GM12864 (cell line): ENCODE results near the gene ARHGAP6.

Experiments
- DNase-seq: peaks from one replicate; pipeline ENCODE4 v3.0.0-alpha.2; 2011; ENCODE audit warnings: low read depth
- H3K4me3 ChIP-seq: 2 replicates; pipeline ENCODE4 v1.5.1; 2011; ENCODE audit warnings: mild to moderate bottlenecking, low read depth, low read length, control low read depth
- CTCF ChIP-seq: IDR thresholded peaks from 2 replicates; pipeline ENCODE4 v1.5.1; 2011; ENCODE audit warnings: low read depth, mild to moderate bottlenecking, moderate library complexity, low read length, control low read depth, inconsistent platforms; ENCODE audit errors: missing control alignments

Gene ARHGAP6

GRCh38 chrX:11395859-11396258, 269.9 kb downstream of the ARHGAP6 start:
- H3K4me3 ChIP-seq, result no peak overlapping the region
- no peak for DNase-seq
- no peak for TF ChIP-seq CTCF

DNA sequence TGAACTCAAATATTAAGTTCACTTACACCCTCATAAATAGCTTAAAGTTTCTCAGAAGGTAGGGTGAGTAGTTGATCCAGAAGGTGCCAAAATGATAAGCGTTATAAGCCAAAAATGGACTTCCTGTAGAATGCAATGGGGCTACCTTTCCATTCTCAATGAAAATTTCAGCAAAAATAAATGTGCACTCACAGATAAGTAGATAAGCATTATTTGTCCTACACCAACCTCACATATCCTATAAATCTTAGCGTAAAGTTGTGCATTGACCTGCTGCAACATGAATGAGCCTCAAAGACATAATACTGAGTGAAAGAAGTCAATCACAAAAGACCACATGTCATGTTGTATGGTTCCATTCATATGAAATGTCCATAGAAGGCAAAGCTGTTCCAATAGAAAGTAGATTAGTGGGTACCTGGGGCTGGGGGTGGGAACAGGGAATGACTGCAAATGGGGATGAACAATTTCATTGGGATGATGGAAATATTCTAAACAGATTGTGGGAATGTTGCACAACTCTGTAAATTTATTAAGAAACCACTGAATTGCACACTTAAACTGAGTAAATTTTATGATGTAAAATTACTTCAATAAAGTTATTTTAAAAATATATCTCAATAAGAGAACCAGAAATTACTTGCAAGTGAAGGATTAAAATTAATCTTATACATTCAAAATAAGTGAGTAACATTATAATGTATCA, 271.6 kb downstream of the ARHGAP6 start:
- TF ChIP-seq CTCF, result no peak
- no peak for DNase-seq
- no peak overlapping the region for H3K4me3 ChIP-seq

DNA sequence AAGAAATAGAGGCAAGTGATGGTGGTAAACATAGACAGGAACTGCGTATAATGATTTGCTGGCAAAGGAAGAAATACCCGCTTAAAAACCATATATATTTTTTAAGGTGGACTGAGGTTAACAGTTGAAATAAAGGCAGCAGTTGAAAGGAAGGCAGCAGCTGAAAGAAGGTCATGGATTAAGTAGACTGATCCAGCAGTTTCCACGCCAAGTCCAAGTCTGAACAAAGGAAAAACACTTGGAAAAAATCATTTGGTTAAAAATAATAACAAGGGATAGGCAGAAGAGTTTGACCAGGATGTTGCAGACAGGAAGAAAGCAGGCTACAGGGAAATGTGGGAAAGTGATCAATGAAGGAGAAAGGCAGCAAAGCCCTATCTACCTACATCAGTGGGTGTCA, 278.9 kb downstream of the ARHGAP6 start:
- DNase-seq, result no peak
- H3K4me3 ChIP-seq, result no peak overlapping the region
- no peak for TF ChIP-seq CTCF

- TF ChIP-seq CTCF, result no peak
- H3K4me3 ChIP-seq, result no peak overlapping the region
- DNase-seq, result no peak
These were observed 279.7 kb downstream of the ARHGAP6 start for GRCh38 chrX:11386001-11386523.

DNA sequence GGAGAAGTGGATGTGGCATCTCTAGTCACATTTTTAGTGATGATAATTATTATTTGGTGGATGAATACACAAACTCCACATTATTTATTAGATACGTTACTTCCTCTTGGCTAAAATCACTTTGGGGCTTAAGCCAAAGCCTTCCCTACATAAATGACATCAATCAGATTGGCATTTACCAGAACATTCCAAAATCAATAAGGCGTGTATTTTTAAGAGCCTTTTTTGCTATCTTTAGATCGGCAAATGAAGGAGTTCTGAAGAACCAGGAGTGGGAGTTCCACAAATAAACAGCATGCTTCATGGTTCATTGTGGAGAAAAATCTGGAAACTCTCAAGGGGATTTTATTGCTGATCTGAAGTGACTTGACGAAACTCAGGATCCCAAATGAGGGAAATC, 282.8 kb downstream of the ARHGAP6 start:
- TF ChIP-seq CTCF, result no peak
- H3K4me3 ChIP-seq, result no peak overlapping the region
- no peak for DNase-seq

DNA sequence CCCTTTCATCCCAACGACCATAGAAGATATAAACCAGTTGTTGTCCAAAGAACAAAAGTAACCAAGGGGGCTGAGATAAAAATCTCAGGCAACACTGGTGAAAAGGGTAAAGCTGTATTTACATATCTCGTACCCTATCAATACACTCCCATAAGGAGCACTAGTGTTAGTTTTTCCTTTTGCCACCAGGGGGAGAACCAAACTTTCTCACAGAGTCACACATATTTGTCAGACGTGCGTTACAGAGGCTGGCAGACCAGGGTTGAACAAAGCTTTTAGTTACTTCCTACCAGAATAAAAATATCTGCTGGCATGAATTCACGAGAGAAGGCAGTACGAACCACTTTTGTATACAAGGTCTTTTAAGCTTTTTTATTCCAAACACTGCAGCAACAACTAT, 284.3 kb downstream of the ARHGAP6 start:
- DNase-seq, result peak; percentile 19
- H3K4me3 ChIP-seq, result no peak overlapping the region
- TF ChIP-seq CTCF, result peak; percentile 52

DNA sequence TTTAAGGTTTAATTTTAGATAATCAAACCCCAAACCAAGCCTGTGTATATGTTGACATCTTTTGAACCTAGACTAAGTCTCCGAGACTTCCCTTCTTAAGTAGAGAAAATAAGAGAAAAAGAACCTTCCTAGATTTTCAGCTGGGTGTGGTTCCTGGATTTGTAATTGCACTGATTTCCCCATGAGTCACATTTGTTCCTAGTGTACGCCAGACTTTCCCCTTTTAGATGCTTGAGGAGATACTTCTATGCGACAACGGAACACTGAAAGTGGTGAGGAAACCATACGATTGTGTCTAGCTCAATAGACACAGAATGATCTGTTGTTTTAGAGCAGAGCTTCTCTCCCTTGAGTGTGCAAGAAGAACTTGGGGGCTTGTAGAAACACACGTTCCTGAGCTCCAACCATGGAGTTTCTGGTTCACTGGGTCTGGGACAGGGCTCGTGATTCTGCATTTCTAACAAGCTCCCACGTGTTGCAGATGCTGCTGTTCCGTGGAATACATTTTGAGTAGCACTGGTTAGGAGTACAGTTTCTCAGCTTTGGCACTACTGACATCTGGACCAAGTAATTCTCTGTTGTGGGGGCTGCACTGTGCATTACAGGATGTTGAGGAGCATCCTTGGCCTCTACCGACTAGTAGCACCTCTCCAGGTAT, 285.4 kb downstream of the ARHGAP6 start:
- DNase-seq, result no peak
- TF ChIP-seq CTCF, result no peak
- no peak overlapping the region for H3K4me3 ChIP-seq
